Fibroblast of skin of right biceps (primary cell): Measurements from ENCODE around the gene RNASE7.
"Not testable (repeated sequence)": the region's sequence is repeated elsewhere in the genome, so short reads cannot be mapped to it uniquely, and the experiment has no call there.

Experiments
- DNase-seq: peaks from one replicate; pipeline ENCODE4 v3.0.0-alpha.2; 2013

RNASE7 gene

GRCh38 chr14:21023817-21024584, 18.2 kb upstream of the RNASE7 start:
- no peak for DNase-seq

DNA sequence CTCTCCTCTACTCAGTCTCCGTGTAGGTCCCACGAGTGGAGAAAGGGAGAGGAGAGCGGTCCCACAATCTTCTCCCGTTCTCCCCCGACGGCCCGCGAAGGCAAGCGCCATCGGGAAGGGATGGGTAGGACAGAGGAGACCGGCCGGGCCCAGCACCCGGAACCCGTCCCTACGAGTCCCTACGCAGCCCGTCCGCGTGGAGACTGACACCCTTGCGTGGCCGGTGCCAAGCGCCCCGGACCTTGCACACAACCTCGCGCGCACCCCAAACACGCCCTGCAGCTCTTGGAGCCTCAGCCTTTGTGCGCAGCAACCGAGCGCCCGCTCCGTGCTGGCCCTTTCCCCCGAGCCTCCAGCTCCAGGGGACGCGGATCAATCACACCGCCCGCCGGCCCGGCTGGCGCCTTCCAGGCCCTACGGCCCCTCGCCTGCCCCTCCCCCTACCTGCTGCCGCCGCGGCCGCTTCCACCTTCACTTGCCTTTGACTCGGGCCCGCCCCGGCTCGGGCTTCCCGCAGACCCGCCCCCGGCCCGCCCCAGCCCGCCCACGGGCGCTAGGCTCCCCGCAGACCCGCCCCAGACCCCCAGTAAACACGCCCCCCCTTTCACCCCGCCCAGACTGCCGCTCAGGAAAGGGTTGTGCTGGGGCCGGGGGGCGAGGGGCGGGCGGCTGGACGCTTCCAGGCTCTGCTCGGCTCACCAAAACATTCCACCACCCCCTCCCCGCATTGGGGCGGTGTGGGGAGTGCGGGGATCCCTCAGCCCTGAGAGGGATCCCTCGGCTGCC, 17.4 kb upstream of the RNASE7 start, which contains the start of gene NDRG2:
Gene NDRG2, minus strand, starts transcription at position 477 of the 786 bp plus-strand sequence. CDS start 1,746 bp downstream, outside the sequence.
- DNase-seq = peak; percentile 36

DNA sequence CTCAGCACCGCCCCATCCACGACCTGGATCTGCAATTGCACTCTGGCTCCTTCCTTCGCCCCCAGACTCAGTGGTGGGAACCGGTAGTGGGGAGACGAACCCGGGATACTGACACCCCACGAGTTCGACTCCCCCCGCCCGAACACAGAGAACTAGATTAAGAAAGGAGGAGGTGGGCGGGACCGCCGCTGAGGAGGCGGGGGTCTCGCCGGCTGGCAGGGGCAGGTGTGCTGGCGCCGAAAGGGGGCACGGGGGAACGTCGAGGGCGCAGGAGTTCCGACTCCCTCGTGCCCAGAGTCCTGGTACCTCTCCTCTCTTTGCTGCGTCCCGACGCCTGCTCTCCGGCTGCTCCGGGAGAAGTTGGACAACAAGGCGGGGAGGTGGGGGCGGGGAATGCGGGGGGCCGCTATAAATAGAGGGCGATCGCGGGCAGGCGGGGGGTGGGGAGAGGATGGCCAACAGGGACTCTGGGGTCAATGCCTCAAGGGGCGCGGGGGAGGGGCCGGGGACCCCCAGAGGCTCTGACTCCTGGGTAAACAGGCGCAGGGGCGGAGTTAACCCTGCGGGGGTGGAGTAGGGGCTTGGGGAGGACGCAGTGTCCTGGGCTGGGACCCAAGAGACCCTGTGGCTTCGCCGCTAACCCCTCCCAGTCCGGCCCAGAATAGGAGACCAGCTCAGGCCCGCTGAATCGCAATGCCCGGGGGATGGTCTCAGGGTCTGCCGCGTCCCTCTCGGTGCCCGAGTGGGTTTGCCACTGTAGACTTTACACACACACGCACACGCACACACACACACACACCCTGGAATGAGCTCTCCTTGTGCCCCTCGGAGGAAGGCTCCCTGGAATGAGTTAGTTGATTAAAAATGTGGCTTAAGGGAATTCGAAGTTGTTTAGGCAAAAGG, 16.5 kb upstream of the RNASE7 start:
- DNase-seq = no peak

DNA sequence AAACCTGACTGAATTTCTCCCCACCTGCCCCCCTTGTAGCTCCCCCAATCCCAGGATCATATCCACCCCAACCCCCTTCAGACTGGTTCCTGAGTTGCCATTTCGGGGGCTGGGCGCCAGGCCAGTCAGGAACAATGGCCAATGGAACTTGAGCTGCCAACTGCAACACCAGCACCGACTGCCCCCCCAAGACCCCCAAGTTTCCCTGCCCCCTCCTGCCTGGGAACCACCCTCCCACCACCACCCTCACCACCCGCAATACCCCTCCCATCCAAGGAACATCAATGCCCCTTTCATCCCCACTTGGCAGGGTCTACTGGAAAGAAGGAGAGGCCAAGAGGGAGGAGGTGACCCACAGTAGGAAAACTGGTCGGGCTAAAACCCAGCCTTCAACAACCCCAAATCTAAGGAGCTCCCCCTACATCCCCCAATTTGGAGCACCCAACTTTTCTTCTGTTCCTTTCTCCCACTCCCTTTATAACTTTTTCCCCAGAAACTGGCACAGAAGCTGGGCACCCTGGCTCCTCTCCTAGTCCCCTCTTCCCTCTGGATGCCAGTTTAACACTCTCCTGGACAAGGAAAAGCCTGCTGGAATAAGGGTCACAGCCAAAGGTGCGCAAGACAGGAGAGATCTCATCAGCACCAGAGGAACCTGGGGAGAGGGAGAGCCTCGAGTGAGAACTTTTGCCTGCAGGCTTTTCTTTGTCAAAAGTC, 15.7 kb upstream of the RNASE7 start:
- no peak for DNase-seq

DNA sequence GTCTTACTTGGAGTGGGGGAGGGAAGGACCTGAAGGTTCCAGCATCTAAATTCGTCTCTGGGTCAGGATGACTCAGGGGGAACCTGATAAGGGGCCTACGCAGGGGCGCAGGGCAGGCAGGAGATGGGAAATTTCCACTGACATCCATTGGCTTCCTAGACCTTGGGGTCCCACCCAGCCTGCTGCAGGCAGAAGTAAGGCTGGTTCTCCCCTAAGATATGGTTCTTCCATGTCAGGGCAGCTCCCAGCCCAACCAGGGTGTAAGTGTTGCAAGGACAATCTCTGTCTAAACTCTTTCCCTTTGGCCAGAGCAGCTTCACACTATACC, 15.2 kb upstream of the RNASE7 start:
- no peak for DNase-seq

DNA sequence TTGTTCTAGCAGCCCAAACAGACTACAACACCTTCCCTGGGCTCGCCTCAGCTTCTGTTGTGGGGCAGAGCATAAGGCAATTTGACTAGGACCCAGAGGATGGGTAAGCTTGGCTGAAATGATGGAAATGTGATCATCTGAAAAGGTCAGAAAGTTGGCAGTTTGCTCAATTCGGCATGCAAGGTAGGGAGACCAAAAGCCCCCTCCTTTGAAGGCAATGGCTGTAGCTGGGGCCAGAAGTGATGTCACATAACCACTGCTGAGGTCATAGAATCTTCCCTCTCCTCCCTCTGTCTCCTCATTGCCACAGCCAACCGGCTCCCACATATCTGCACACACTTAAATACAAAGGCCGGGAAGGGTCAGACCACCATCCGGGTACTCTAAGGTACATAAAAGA, 12.2 kb upstream of the RNASE7 start, which contains the start of gene TPPP2:
Gene TPPP2, plus strand, starts transcription at position 301 of the 400 bp plus-strand sequence. CDS start 365 bp downstream, outside the sequence.
- no peak for DNase-seq

DNA sequence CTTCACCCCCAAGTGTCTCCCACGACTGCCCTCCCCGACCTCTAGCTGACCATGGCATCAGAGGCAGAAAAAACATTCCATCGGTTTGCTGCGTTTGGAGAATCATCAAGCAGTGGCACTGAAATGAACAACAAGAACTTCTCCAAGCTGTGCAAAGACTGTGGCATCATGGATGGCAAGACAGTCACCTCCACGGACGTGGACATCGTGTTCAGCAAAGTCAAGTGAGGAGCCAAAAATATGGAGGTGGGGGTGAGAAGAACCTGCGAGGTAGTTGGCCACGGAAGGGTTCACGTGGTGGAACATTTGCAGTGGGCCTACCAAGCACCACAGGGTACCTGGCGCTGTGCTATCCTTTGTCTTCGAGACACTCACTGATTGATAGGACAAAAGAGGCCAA, 11.6 kb upstream of the RNASE7 start:
- DNase-seq = no peak

DNA sequence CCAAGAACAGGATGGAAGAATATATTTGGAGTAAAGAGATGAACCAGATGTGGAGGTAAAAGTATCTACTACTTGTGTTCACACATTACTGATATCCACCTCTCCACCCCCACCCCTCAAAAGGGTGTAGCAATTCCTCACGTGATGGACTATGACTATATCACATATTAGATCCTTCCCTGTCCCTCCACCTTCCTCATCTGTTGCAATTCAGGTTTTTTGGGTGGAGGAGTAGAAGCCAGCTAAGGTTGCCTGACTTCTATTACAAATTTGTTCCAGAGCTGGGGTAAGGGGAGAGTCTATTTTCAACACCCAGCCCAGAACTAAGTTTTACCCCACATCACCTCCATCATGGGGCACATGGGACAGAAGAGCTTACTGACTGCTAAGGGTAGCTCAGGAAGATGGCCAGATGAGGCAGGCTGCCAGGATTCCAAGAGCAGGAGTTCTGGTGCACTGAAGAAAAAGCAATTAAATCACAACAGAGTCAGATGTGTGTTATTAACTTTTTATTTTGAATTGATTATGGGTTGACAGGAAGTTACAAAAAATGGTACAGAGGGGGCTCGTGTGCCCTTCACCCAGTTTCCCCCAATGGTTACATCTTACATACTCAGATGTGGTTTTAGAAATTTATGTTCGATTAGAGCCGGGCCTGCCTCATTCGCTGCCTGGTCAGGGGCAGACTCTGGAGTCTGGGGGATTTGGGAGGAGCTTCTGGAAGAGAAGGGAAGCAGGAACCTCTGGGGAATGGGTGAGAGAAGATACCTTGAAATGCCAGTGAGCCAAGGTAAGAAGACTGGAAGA, 9.6 kb upstream of the RNASE7 start:
- no peak for DNase-seq

DNA sequence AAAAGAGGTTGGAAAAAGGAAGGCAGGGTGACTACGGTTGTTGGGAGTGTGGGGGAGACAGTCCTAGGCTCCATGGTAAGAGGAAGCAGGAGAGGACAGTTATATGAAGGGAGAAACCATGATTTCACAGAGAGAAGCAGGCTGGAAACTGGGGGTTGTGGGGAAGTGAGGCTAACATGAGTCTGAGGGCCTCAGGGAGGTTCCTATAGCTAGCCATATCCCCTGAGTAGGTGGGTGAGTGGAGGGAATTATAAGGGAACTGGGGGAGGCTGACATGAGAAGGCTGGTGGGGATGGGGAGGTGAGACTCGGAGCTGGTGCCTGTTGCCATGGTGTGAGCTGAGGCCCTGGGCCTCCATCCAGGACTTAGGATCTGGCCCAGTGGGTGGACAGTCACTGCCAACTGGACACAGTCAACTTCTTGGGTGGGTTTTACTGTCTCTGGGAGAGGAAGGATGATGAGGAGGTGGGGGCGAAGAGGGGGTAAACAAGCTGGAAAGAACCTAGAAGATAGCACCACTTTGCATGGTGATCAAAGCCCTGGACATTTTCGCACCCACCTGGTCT, 8.9 kb upstream of the RNASE7 start:
- no peak for DNase-seq

- no peak for DNase-seq
Observed at GRCh38 chr14:21034707-21035106, 7.5 kb upstream of the RNASE7 start, which contains the start of gene RNASE13. TSS of gene RNASE13 (minus strand) at chr14:21034807. CDS start at chr14:21034288, 519 bp downstream.

GRCh38 chr14:21036751-21037150, 5.4 kb upstream of the RNASE7 start:
- no peak for DNase-seq

- DNase-seq = no peak
Observed at GRCh38 chr14:21037156-21037555, 5.0 kb upstream of the RNASE7 start.

- peak; percentile 24 for DNase-seq
Observed at GRCh38 chr14:21038441-21039422, 3.4 kb upstream of the RNASE7 start.

GRCh38 chr14:21039585-21040369, 2.4 kb upstream of the RNASE7 start:
- peak; percentile 62 for DNase-seq

DNA sequence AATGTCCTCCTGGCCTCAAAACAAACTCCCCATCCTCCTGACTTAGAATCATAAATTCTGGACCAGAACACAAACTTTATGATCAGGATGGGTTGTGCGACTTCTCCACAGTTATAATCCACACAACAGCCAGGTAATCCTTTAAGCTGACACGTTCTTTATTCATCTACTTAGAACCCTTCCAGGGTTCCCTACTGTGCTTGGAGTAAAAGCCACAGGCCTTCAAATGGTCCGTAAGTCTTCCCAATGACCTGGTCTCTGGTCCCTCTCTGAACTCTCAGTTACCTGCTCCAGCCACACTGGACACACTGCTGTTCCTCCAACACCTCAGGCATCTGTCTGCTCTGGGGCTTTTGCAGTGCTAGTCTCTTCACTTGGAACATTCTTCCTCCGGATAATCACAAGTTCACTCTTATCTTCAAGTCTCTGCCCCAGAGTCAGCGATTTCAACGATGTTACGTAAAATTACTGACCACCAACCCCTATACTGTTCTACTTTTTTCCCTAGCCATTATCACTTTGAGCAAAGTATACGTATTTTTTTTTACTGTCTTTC, 1.7 kb upstream of the RNASE7 start:
- DNase-seq = no peak

DNA sequence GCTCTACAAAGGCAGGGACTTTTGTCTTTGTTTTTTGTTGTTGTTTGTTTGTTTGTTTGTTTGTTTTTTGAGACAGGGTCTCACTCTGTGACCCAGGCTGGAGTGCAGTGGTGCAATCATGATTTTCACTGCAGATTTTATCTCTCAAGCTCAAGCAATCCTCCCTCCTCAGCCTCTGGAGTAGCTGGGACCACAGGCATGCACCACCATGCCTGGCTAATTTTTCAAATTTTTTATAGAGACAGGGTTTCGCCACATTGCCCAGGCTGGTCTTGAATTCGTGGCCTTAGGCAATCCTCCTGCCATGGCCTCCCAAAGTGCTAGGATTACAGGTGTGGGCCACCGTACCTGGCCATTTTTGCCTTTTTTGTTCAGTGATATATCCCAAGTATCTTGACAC, 1.2 kb upstream of the RNASE7 start:
- DNase-seq = not testable (repeated sequence)

- no peak for DNase-seq
Observed at GRCh38 chr14:21042918-21043317, 756 bp downstream of the RNASE7 start.

DNA sequence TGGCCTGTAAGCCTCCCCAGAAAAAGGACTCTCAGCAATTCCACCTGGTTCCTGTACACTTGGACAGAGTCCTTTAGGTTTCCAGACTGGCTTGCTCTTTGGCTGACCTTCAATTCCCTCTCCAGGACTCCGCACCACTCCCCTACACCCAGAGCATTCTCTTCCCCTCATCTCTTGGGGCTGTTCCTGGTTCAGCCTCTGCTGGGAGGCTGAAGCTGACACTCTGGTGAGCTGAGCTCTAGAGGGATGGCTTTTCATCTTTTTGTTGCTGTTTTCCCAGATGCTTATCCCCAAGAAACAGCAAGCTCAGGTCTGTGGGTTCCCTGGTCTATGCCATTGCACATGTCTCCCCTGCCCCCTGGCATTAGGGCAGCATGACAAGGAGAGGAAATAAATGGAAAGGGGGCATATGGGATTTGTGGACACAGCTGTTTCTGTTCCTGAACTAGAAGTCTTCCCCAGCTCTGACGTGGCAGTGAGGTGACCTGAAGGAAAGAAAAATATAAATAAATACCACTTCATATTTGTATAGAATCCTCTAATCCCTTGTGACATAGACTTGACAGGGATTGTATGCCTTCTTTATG, 1.3 kb downstream of the RNASE7 start:
- no peak for DNase-seq
